Suppressor macrophage treated with lipopolysaccharide for 1 hour (primary cell): ENCODE data around the gene F3.
A peak's percentile ranks its signal among the peaks of the same experiment; 100 is the strongest.

Experiments used
- DNase-seq, 3 donors: peaks; one replicate each; pipeline ENCODE4 v3.0.0-alpha.2; 2020 to 2022

Gene F3

DNA sequence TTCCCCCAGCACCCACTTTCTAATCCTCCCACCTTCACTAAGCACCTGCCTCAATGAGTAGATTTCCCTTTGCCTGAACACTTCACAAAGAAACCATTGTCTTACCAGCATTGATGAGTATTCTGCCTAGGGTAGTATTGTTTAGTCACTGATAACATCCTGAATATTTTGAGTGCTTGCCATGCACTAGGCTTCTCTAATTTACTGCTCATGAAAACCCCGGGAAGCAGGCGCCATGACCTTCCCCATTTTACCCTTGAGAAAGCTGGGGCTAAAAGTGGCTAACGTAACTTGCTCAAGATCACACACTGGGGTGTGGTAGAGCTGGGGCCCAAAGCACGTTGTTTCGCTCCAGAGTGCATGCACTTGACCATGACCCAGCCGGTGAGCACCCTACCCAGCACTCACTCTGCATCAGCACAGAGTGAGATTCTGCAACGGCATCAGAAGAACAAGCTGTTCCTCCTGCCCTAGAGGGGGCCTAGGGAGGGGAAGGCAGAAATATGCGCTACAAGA, 10.6 kb upstream of the F3 start:
- no peak for DNase-seq

- no peak for DNase-seq
Measured at GRCh38 chr1:94551449-94551848, 9.9 kb upstream of the F3 start.

- no peak for DNase-seq
Measured at GRCh38 chr1:94550800-94551241, 9.3 kb upstream of the F3 start.

GRCh38 chr1:94550396-94550795, 8.8 kb upstream of the F3 start:
- no peak for DNase-seq

DNA sequence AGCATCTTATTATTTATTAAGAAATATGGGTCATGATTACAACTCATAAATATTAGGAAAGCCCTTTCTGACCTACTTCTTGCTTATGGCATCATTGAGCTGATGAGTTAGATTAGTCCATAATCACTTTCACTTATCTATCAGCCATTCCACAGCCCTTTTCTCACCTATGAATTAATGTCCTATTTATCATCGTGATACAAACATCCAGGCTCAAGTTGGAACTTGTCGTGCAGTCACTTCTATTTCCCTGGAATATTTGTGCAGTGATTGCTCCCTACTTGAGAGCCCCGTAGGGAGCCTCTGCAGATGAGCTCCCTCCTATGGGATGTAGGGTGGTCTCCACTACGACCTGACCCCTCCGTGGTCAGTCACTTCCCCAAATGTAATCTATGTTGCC, 8.1 kb upstream of the F3 start:
- no peak for DNase-seq

- peak in 1 of 3 donors; percentile 28 for DNase-seq
Measured at GRCh38 chr1:94544706-94545490, 3.3 kb upstream of the F3 start.

DNA sequence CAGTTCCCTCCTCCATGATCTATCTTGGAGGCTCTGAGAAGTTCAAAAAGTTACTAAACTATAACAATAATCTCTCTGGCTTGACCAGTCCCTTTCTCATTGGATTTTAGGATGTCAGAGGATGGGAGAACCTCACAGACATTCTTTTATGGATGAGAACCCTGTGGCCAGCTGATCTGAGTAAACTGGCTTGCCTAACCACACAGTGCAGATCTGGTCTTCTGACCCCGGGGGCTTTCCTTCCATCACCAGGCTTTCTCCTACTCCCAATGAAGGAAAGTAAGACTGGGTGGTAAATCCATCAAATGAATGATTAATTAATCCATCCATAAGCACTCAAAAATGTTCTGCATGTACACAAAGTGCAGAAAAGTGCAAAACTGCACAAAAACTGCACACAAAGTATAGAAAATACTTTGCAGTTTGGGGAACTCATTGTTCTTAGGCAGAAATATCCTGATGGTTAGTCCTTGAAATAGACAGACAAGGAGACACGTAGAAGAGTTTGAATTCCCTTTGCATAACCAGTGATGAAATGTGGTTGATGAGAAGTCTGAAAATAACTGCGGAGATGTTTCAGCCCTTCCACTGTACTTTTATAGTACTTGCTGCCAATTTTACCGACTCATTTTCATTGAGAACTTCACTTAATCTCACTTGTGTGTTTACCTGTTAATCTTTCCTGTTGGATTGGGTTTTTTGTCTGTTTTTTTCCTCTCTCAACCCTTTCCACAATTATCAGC, 2.5 kb upstream of the F3 start:
- peak in 2 of 3 donors; percentile 10 to 30 for DNase-seq

DNA sequence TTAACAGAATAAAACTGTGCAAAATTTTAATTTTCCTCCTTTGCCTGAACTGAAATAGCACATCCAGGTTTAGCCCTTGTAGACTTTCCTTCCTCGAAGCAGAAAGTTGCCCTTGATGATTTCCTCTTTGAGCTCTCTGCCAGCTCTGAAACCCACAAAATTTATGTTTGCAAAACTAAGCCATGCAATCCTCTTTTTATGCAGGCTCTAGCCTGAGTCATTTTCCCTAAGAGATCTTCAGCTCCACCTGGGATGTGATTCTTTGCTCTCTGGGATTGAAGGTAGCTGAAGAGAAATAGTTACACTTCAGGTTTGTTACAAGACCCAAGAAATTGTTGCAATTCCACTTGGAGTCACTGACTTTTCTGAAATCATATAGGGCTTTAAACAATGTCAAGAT, 1.4 kb upstream of the F3 start:
- peak; percentile 27 to 62 (median 44) for DNase-seq

DNA sequence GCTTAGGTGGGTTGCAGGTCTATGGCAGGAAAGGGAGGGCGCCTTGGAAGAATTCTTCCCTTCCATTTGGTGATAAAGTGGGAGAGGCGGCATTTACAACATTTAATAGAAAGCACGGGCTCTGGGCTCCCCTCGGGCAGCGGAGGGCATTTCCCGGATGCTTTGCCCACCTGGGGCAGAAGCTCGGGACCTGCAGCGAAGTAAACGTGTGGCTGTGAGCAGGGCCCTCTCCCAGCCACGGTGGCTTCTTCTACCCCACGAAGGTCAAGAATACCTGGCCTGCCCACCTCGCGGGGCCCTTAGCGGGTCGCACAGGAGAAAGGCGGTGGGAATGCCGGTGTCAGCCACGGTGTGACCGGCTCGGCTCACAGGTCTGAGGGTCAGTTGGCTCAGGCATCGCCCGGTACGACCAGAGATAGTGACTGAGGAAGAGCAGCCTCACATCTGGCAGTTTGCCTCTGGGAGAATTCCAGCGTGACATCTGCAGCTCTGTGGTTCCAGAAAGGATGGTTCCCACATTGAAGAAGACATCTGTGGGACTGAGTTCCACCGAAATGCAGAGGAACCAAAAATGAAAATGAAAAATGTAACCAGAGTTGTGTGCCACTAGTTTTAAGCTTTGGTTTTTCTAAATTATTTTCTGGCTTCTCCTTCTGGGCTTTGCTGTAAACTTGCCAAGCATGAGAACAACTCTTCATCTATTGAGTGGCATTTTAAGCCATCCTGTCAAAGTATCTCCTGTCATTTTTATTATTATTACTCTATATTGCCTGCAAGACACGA, 720 bp upstream of the F3 start:
- peak; percentile 61 to 81 (median 67) for DNase-seq

- peak in 1 of 3 donors; percentile 5 for DNase-seq
Measured at GRCh38 chr1:94540440-94541245, 916 bp downstream of the F3 start.

DNA sequence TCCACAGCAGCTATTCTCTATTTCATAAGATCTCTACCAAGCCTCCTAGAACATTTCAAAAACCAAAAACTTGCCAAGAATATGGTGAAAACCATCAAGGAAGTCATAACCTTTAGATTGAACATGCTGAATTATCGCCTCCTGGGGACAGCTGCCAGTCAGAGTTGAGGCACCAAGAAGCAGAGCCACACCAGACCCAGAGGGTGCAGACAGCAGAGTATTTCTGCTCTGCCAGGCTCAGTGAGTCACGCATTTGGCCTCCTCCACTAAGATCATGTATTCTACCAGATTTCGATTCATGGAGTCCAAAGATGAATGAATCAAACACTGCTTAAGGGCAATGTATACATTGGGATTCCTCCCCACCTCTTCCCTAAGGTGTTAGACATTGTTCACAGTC, 2.1 kb downstream of the F3 start:
- peak; percentile 21 to 40 (median 31) for DNase-seq

GRCh38 chr1:94538243-94538827, 3.2 kb downstream of the F3 start:
- DNase-seq = peak in 1 of 3 donors; percentile 4

GRCh38 chr1:94537254-94537653, 4.3 kb downstream of the F3 start:
- peak in 1 of 3 donors; percentile 5 for DNase-seq

GRCh38 chr1:94535879-94536278, 5.7 kb downstream of the F3 start:
- DNase-seq = peak in 1 of 3 donors; percentile 4

DNA sequence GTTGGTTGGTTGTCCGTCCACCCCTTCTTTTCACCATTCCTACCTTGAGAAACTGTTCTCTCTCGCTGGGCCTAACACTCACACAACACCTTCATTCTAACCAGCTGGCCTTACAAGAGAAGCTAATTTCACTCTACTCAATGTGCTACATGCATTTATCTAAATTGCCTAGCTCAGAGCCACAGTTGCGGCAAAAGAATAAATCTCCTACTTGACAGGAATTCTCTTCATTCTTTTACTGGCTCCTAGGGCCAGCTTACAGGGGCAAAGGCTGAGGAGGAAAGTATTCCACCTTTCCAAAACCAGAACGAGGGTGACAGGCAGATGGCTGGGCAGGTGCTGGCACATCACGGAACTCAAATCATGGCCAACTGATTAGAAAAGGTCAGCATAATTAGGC, 6.5 kb downstream of the F3 start:
- peak in 1 of 3 donors; percentile 1 for DNase-seq

GRCh38 chr1:94532077-94532476, 9.5 kb downstream of the F3 start:
- DNase-seq = peak in 1 of 3 donors; percentile 13

- DNase-seq = peak in 1 of 3 donors; percentile 7
Measured at GRCh38 chr1:94531664-94532063, 9.9 kb downstream of the F3 start.

DNA sequence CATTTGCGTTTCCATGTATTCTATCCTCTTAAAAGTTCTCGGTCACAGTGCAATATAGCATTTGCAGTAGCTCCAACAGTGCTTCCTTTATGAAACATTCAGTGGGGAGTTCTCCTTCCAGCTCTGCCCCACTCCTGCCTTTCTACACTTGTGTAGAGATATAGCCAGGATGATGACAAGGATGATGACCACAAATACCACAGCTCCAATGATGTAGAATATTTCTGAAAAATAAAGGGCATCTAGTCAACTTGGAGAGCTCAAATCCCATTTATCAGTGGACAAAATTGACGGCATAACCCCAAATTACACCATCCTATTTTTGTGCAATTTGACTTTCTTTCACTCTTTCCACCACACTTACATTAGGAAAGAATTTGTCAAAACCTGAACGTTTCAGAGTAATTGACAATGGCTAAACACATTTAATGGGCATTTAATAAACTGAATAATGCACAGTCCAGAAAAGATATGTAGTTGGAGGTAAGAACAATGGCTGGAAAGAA, 11.1 kb downstream of the F3 start:
- DNase-seq = peak in 1 of 3 donors; percentile 9

GRCh38 chr1:94529416-94529815, 12.1 kb downstream of the F3 start:
- DNase-seq = no peak

DNA sequence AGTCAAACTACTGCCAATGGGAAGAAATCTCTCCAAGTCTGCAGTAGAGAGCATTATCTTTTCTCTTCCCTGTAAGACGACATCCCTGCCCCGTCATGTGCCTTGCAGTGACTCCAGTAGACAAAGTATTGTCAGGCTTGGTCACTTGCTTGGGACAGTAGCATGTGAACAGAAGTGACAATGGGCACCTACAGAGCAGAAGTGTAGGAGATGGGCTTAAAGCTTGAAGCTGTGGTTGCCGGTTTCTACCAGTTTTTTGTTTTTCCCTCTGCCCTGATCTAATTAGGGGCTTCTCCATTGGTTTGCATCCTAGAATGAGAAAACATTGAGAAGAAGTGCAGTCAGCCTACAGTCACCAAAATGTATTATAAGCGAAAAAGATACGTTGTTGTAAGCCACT, 12.7 kb downstream of the F3 start:
- peak in 1 of 3 donors; percentile 6 for DNase-seq

DNA sequence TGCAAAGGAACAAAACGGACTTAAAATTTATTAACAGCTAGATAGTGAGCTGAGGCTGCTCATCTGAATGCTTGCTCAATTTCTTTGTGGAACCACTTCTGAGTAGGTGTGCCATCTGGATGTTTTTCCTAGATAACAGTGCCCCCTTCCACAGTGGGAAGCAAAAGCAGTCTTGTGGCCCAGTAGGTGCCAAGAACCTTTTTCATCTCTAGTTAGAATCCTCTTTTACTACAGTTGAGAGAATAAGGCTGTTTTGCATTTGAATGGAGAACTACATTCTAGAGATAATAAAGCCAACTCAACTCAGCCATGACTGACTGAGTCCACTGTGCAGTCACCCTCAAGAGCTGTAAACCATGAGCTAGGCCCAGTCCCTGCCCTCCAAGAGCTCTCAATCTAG, 13.3 kb downstream of the F3 start:
- DNase-seq = no peak
